ENCODE data around the gene GAP43.

GRCh38 chr3:115576325-115576875 lies 46.9 kb upstream of the GAP43 start:
- TF ChIP-seq TAF1 (IDR thresholded peaks at IDR 0.05; ENCODE audit: borderline replicate concordance, low read depth, low read length) (no peak), POLR2A (IDR thresholded peaks at IDR 0.05; ENCODE audit: low read depth, low read length) (no peak), POLR2AphosphoS5 (IDR thresholded peaks at IDR 0.05; ENCODE audit: low read depth, low read length) (no peak)

Measured in GM12892 (cell line).